Measurements from ENCODE around the gene CEACAM19.
"Not testable (repeated sequence)": the region's sequence is repeated elsewhere in the genome, so short reads cannot be mapped to it uniquely, and the experiment has no call there.

CEACAM19 gene

GRCh38 chr19:44671400-44671799, at the start of gene CEACAM19:
Gene CEACAM19 (plus strand): TSS chr19:44671482. CDS start chr19:44671932, 450 bp downstream.
- no peak for DNase-seq (ENCODE audit: low read depth)

GRCh38 chr19:44623080-44623479, 48.2 kb upstream of the CEACAM19 start:
- no peak for DNase-seq (ENCODE audit: low read depth)

GRCh38 chr19:44623626-44624025, 47.7 kb upstream of the CEACAM19 start:
- DNase-seq (ENCODE audit: low read depth): no peak

- DNase-seq (ENCODE audit: low read depth): no peak
Observed at GRCh38 chr19:44624840-44625354, 46.4 kb upstream of the CEACAM19 start.

GRCh38 chr19:44625637-44626036, 45.6 kb upstream of the CEACAM19 start:
- DNase-seq (ENCODE audit: low read depth): not testable (repeated sequence)

- DNase-seq (ENCODE audit: low read depth): no peak
Observed at GRCh38 chr19:44626048-44626624, 45.1 kb upstream of the CEACAM19 start.

- DNase-seq (ENCODE audit: low read depth): no peak
Observed at GRCh38 chr19:44627631-44628030, 43.7 kb upstream of the CEACAM19 start.

GRCh38 chr19:44628793-44629192, 42.5 kb upstream of the CEACAM19 start:
- DNase-seq (ENCODE audit: low read depth): no peak

GRCh38 chr19:44631611-44632010, 39.7 kb upstream of the CEACAM19 start:
- not testable (repeated sequence) for DNase-seq (ENCODE audit: low read depth)

- DNase-seq (ENCODE audit: low read depth): not testable (repeated sequence)
Observed at GRCh38 chr19:44634058-44634457, 37.2 kb upstream of the CEACAM19 start.

GRCh38 chr19:44634785-44635184, 36.5 kb upstream of the CEACAM19 start:
- no peak for DNase-seq (ENCODE audit: low read depth)

- DNase-seq (ENCODE audit: low read depth): no peak
Observed at GRCh38 chr19:44635581-44636438, 35.5 kb upstream of the CEACAM19 start.

- no peak for DNase-seq (ENCODE audit: low read depth)
Observed at GRCh38 chr19:44636439-44637389, 34.6 kb upstream of the CEACAM19 start.

GRCh38 chr19:44637390-44637764, 33.9 kb upstream of the CEACAM19 start:
- no peak for DNase-seq (ENCODE audit: low read depth)

GRCh38 chr19:44640518-44640917, 30.8 kb upstream of the CEACAM19 start:
- no peak for DNase-seq (ENCODE audit: low read depth)

GRCh38 chr19:44641501-44642265, 29.6 kb upstream of the CEACAM19 start:
- no peak for DNase-seq (ENCODE audit: low read depth)

- DNase-seq (ENCODE audit: low read depth): no peak
Observed at GRCh38 chr19:44642377-44642776, 28.9 kb upstream of the CEACAM19 start.

GRCh38 chr19:44643605-44644401, 27.5 kb upstream of the CEACAM19 start, which contains the start of gene PVR:
Gene PVR (plus strand): TSS chr19:44643910. CDS start chr19:44644097, 187 bp downstream.
- DNase-seq (ENCODE audit: low read depth): peak; percentile 33

GRCh38 chr19:44644402-44645016, 26.8 kb upstream of the CEACAM19 start:
- no peak for DNase-seq (ENCODE audit: low read depth)
